IMR-90 (cell line): Measurements from ENCODE around the gene GLT1D1. TPM values are rescaled to one million over a fixed set of nuclear protein-coding genes. Genes with fewer than 3 reads are reported as not detected.

ENCODE experiments used
- ATAC-seq: fragments of 200-7000 bp; cut with Tn5 transposase; 2 replicates; pipeline ENCODE4 v1.9.1; 2020; ENCODE audit warnings: low read depth, mild to moderate bottlenecking, moderate library complexity
- BruUV-seq: library from RNA; stranded (reverse); fragments of 400-500 nt; replicated peaks from 2 replicates; lab custom pipeline; 2021; lab: Mats Ljungman, UMichigan
- CTCF ChIA-PET: fragments of 300-600 bp; formaldehyde crosslinking; extraction: SDS; loops from one replicate; lab custom pipeline; 2021; ENCODE audit warnings: antibody characterized with exemption; lab: Yijun Ruan, JAX
- POLR2A ChIA-PET: fragments of 300-600 bp; sonication (Branson Sonifier 250); formaldehyde crosslinking; loops from one replicate; lab custom pipeline; 2022; ENCODE audit warnings: antibody characterized with exemption; ENCODE audit not compliant: unreplicated experiment; lab: Charles Lee
- DNase-seq: peaks from one replicate; pipeline ENCODE4 v3.0.0; 2013
- H2AFZ ChIP-seq: replicated peaks from 2 replicates; pipeline ENCODE3; 2013; ENCODE audit warnings: low read length, mild to moderate bottlenecking; ENCODE audit not compliant: poor library complexity
- H2AK5ac ChIP-seq: 2 replicates; pipeline ENCODE4 v1.6.1; 2013; ENCODE audit warnings: low read depth, low read length, inconsistent platforms
- H2AK9ac ChIP-seq: replicated peaks from 2 replicates; pipeline ENCODE3; 2013; ENCODE audit warnings: mild to moderate bottlenecking, low read depth, low read length, moderate library complexity; ENCODE audit not compliant: poor library complexity
- H2BK120ac ChIP-seq: 2 replicates; pipeline ENCODE4 v1.6.1; 2013; ENCODE audit warnings: low read depth, low read length, inconsistent platforms
- H2BK15ac ChIP-seq: 3 replicates; pipeline ENCODE4 v1.6.1; 2013; ENCODE audit warnings: low read depth, low read length, inconsistent platforms
- H2BK20ac ChIP-seq: 2 replicates; pipeline ENCODE4 v1.6.1; 2013; ENCODE audit warnings: low read depth, mild to moderate bottlenecking, inconsistent platforms, low read length, moderate library complexity
- H2BK5ac ChIP-seq: 2 replicates; pipeline ENCODE4 v1.6.1; 2013; ENCODE audit warnings: mild to moderate bottlenecking, low read depth, low read length, inconsistent platforms; ENCODE audit not compliant: poor library complexity, severe bottlenecking
- H3K14ac ChIP-seq: replicated peaks from 2 replicates; pipeline ENCODE4 v1.6.1; 2013; ENCODE audit warnings: low read depth, low read length, inconsistent platforms
- H3K18ac ChIP-seq: 2 replicates; pipeline ENCODE4 v1.6.1; 2013; ENCODE audit warnings: low read depth, low read length, control low read depth
- H3K23ac ChIP-seq: 2 replicates; pipeline ENCODE4 v1.6.1; 2013; ENCODE audit warnings: low read depth, low read length, inconsistent platforms
- H3K27ac ChIP-seq: 2 replicates; pipeline ENCODE4 v1.5.1; 2013; ENCODE audit warnings: mild to moderate bottlenecking, control low read depth, low read length; ENCODE audit not compliant: insufficient read depth
- H3K27me3 ChIP-seq: 2 replicates; pipeline ENCODE4 v1.6.1; 2013; ENCODE audit warnings: low read length; ENCODE audit not compliant: control insufficient read depth, insufficient read depth
- H3K36me3 ChIP-seq: 2 replicates; pipeline ENCODE4 v1.6.1; 2013; ENCODE audit warnings: low read length, mixed read lengths; ENCODE audit not compliant: control insufficient read depth, insufficient read depth
- H3K4ac ChIP-seq: 2 replicates; pipeline ENCODE4 v1.6.1; 2013; ENCODE audit warnings: low read depth, low read length, inconsistent platforms
- H3K4me1 ChIP-seq: 2 replicates; pipeline ENCODE4 v1.6.1; 2013; ENCODE audit warnings: low read length, mixed read lengths; ENCODE audit not compliant: control insufficient read depth, insufficient read depth
- H3K4me2 ChIP-seq: 2 replicates; pipeline ENCODE4 v1.6.1; 2013; ENCODE audit warnings: low read depth, mild to moderate bottlenecking, control low read depth, low read length, moderate library complexity
- H3K4me3 ChIP-seq: 2 replicates; pipeline ENCODE4 v1.5.1; 2013; ENCODE audit warnings: low read depth, mild to moderate bottlenecking, control low read depth, low read length, moderate library complexity; ENCODE audit not compliant: insufficient read depth
- H3K56ac ChIP-seq: 2 replicates; pipeline ENCODE4 v1.6.1; 2013; ENCODE audit warnings: low read length, inconsistent platforms; ENCODE audit not compliant: insufficient read depth; ENCODE audit errors: extremely low read depth
- H3K79me1 ChIP-seq, 2 experiments: 2 replicates each; pipeline ENCODE4 v1.6.1; 2013; ENCODE audit warnings: low read length in 2 of 2, inconsistent platforms in 1 of 2, low read depth in 1 of 2
- H3K9ac ChIP-seq: 2 replicates; pipeline ENCODE4 v1.6.1; 2013; ENCODE audit warnings: low read depth, low read length, control low read depth
- H3K9me1 ChIP-seq: 2 replicates; pipeline ENCODE4 v1.6.1; 2013; ENCODE audit warnings: low read length, inconsistent platforms; ENCODE audit not compliant: insufficient read depth
- H3K9me3 ChIP-seq: 2 replicates; pipeline ENCODE4 v1.6.1; 2013; ENCODE audit warnings: low read length; ENCODE audit not compliant: control insufficient read depth, insufficient read depth
- H4K20me1 ChIP-seq: 2 replicates; pipeline ENCODE4 v1.6.1; 2013; ENCODE audit warnings: low read length, inconsistent platforms; ENCODE audit not compliant: insufficient read depth
- H4K5ac ChIP-seq: 2 replicates; pipeline ENCODE4 v1.6.1; 2013; ENCODE audit warnings: mild to moderate bottlenecking, low read depth, low read length, control low read depth
- H4K8ac ChIP-seq, 2 experiments: 2 replicates each; pipeline ENCODE4 v1.6.1; 2013; ENCODE audit warnings: low read depth in 2 of 2, low read length in 2 of 2, control low read depth in 1 of 2, inconsistent platforms in 1 of 2
- H4K91ac ChIP-seq: 2 replicates; pipeline ENCODE4 v1.6.1; 2013; ENCODE audit warnings: low read depth, low read length, inconsistent platforms; ENCODE audit not compliant: insufficient read depth
- CEBPB ChIP-seq: IDR thresholded peaks from 2 replicates; pipeline ENCODE4 v1.6.1; 2012; ENCODE audit warnings: low read depth, low read length, improper control_type of control experiment
- CHD1 ChIP-seq: IDR thresholded peaks from 2 replicates; pipeline ENCODE4 v1.6.1; 2012; ENCODE audit warnings: low read depth, low read length, improper control_type of control experiment
- MXI1 ChIP-seq: IDR thresholded peaks from 2 replicates; pipeline ENCODE4 v1.6.1; 2012; ENCODE audit warnings: low read depth, mild to moderate bottlenecking, low read length, moderate library complexity, borderline replicate concordance
- NFE2L2 ChIP-seq: fragments of 150-350 bp; IDR thresholded peaks from 2 replicates; pipeline ENCODE4 v1.6.1; 2016; ENCODE audit warnings: low read depth, mild to moderate bottlenecking, low read length
- SMC3 ChIP-seq: fragments of 150-350 bp; IDR thresholded peaks from 2 replicates; pipeline ENCODE4 v1.6.1; 2016; ENCODE audit warnings: low read depth, mild to moderate bottlenecking, antibody characterized with exemption, low read length, moderate library complexity
- WGBS, 2 experiments: methylation state at CpG; one replicate each; pipeline versions ENCODE4 v1.1.5 to v1.1.7; 2013; ENCODE audit warnings: missing lambda C conversion rate in 2 of 2; ENCODE audit not compliant: insufficient read length in 1 of 2; ENCODE audit errors: extremely low coverage in 2 of 2; 5-methylcytosine and 5-hydroxymethylcytosine counted together
- dilution Hi-C: fragments of 300-500 bp; cut with HindIII; formaldehyde crosslinking; loops from one replicate; pipeline ENCODE4 v1.14.3; 2018; ENCODE audit warnings: low sequenced_read_pairs; ENCODE audit not compliant: unreplicated experiment
- in situ Hi-C: fragments of 300-500 bp; cut with MboI; formaldehyde crosslinking; loops from 3 replicates; pipeline ENCODE4 v1.14.3; 2019; ENCODE audit warnings: low sequenced_read_pairs, inconsistent platforms, mixed read lengths
- intact Hi-C: fragments of 100-400 bp; cut with micrococcal nuclease; formaldehyde crosslinking; loops from 2 replicates; pipeline ENCODE4 v1.10.0; 2022
- polyA plus RNA-seq, 3 experiments: library from polyadenylated mRNA; depleted of rRNA; stranded (reverse); fragments of >200 nt; gene quantifications; 2 replicates each; pipeline ENCODE4 v1.2.3, GENCODE V29; 2012; ENCODE audit warnings: low replicate concordance in 1 of 3
- total RNA-seq: library from RNA; depleted of rRNA; stranded (reverse); fragments of >200 nt; gene quantifications from 2 replicates; pipeline ENCODE4 v1.2.3, GENCODE V29; 2012
- TF ChIP-seq, protein P1 (sequence below): fragments of 150-350 bp; IDR thresholded peaks from 2 replicates; pipeline ENCODE4 v1.6.1; 2016; ENCODE audit warnings: low read depth, mild to moderate bottlenecking, low read length, moderate library complexity, borderline replicate concordance
- TF ChIP-seq, protein P2 (sequence below): conservative IDR thresholded peaks from 2 replicates; pipeline ENCODE4 v1.5.1; 2012; ENCODE audit warnings: mild to moderate bottlenecking, low read depth, low read length, improper control_type of control experiment

The GLT1D1 gene
- total and polyA plus RNA-seq, 2 of the 4 experiments (the other 2 are of a cell fraction), result not detected

DNA sequence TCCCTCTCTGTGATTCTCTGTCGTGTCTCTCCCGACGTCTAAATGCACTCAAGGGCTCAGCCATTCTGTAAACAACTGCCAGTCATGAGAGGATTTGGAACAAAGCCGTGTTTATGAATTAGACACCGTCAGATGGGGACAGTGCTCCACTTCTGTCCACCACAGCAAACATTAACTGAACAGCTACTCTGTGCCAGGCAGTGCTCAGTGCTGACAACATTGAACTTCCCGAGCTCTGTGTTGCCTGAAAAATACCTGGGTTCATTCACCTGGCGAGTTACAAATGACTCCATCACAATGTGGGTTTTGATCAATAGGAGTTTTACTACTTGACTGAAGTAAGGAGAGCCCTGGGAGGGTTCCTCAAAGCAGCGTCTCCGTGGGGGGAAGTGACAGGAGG, 139.3 kb downstream of the GLT1D1 start:
- Histone ChIP-seq H3K4me2 (no peak overlapping the region), H2AK5ac (no peak overlapping the region), H2BK15ac (no peak overlapping the region), H3K9me1 (no peaks in the 10 kb centered on the region), H4K5ac (no peak overlapping the region), H3K14ac (no peak overlapping the region), H2BK120ac (no peak overlapping the region), H3K27ac (no peak overlapping the region), H4K20me1 (no peaks in the 10 kb centered on the region), H3K79me1 (no peaks in the 10 kb centered on the region), H3K56ac (no peak overlapping the region), H4K8ac (no peak overlapping the region), H3K9me3 (peaks cover 20% of the 10 kb centered on the region), H3K18ac (no peak overlapping the region), H2BK5ac (no peak overlapping the region), H3K36me3 (no peaks in the 10 kb centered on the region), H2AK9ac (no peak overlapping the region), H2BK20ac (no peak overlapping the region), H3K9ac (no peak overlapping the region), H2AFZ (no peak overlapping the region), H3K4me3 (no peak overlapping the region), H3K27me3 (no peaks in the 10 kb centered on the region), H3K23ac (no peak overlapping the region), H3K4me1 (no peaks in the 10 kb centered on the region), H4K91ac (no peak overlapping the region), H3K4ac (no peak overlapping the region)
- dilution Hi-C loops, result no loop called here
- ATAC-seq (no peak), DNase-seq (no peak)
- CTCF ChIA-PET, result no interaction called here
- POLR2A ChIA-PET, result no interaction called here
- WGBS, 2 experiments, result 30% methylated on average over 6 of the region's 9 CpGs; no CpG with 5 or more reads in 1 of the 2 experiments
- intact Hi-C loops, result no loop called here
- BruUV-seq, result no TSS peak
- in situ Hi-C loops, result no loop called here
- TF ChIP-seq, protein P1, sequence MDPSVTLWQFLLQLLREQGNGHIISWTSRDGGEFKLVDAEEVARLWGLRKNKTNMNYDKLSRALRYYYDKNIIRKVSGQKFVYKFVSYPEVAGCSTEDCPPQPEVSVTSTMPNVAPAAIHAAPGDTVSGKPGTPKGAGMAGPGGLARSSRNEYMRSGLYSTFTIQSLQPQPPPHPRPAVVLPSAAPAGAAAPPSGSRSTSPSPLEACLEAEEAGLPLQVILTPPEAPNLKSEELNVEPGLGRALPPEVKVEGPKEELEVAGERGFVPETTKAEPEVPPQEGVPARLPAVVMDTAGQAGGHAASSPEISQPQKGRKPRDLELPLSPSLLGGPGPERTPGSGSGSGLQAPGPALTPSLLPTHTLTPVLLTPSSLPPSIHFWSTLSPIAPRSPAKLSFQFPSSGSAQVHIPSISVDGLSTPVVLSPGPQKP, result no peak
- TF ChIP-seq, protein P2, sequence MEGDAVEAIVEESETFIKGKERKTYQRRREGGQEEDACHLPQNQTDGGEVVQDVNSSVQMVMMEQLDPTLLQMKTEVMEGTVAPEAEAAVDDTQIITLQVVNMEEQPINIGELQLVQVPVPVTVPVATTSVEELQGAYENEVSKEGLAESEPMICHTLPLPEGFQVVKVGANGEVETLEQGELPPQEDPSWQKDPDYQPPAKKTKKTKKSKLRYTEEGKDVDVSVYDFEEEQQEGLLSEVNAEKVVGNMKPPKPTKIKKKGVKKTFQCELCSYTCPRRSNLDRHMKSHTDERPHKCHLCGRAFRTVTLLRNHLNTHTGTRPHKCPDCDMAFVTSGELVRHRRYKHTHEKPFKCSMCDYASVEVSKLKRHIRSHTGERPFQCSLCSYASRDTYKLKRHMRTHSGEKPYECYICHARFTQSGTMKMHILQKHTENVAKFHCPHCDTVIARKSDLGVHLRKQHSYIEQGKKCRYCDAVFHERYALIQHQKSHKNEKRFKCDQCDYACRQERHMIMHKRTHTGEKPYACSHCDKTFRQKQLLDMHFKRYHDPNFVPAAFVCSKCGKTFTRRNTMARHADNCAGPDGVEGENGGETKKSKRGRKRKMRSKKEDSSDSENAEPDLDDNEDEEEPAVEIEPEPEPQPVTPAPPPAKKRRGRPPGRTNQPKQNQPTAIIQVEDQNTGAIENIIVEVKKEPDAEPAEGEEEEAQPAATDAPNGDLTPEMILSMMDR, result no peak
- TF ChIP-seq CEBPB (no peak), NFE2L2 (no peak), MXI1 (no peak), CHD1 (no peak), SMC3 (no peak)
